GM12878 (cell line): Measurements from ENCODE around the gene OXER1. TPM values are rescaled to one million over a fixed set of nuclear protein-coding genes. Genes with fewer than 3 reads are reported as not detected.

Experiments
- ATAC-seq: fragments of 200-7000 bp; cut with Tn5 transposase; 3 replicates; pipeline ENCODE4 v1.9.1; 2020; ENCODE audit warnings: mild to moderate bottlenecking, moderate library complexity
- BruUV-seq: library from RNA; stranded (reverse); fragments of 400-500 nt; replicated peaks from 2 replicates; lab custom pipeline; 2021; lab: Mats Ljungman, UMichigan
- CTCF ChIA-PET: fragments of 300-600 bp; sonication (Branson Sonifier 250); formaldehyde crosslinking; extraction: SDS; loops from one replicate; lab custom pipeline; 2021; ENCODE audit warnings: inconsistent platforms; lab: Yijun Ruan, JAX
- POLR2A ChIA-PET: fragments of 350-600 bp; formaldehyde crosslinking; extraction: SDS; loops from one replicate; lab custom pipeline; 2021; ENCODE audit warnings: inconsistent platforms; lab: Charles Lee
- RAD21 ChIA-PET: fragments of 300-600 bp; sonication (Branson Sonifier 250); formaldehyde crosslinking; loops from one replicate; lab custom pipeline; 2023; ENCODE audit warnings: antibody characterized with exemption; ENCODE audit not compliant: unreplicated experiment; lab: Charles Lee
- SMC1A ChIA-PET: fragments of 300-600 bp; sonication (Branson Sonifier 250); formaldehyde crosslinking; loops from one replicate; lab custom pipeline; 2023; ENCODE audit not compliant: unreplicated experiment, uncharacterized antibody; lab: Charles Lee
- DNase-seq: peaks from one replicate; pipeline ENCODE4 v3.0.0-alpha.2; 2011; ENCODE audit warnings: low read depth, low spot score
- FAIRE-seq: peaks from 3 replicates; lab custom pipeline; 2011; peaks lifted over from hg19 to GRCh38; lab: Jason Lieb, UNC
- H2AFZ ChIP-seq: 2 replicates; pipeline ENCODE4 v1.6.0; 2011; ENCODE audit warnings: low read depth, low read length, control low read depth; ENCODE audit not compliant: control insufficient read depth
- H3K27ac ChIP-seq: 2 replicates; pipeline ENCODE4 v1.5.1; 2011; ENCODE audit warnings: control low read depth; ENCODE audit not compliant: control insufficient read depth, insufficient read depth
- H3K27me3 ChIP-seq, 2 experiments: replicated peaks in 1 of 2; 2 replicates each; pipeline versions ENCODE4 v1.6.0 to v1.6.1; 2011; ENCODE audit warnings: low read length in 1 of 2; ENCODE audit not compliant: control insufficient read depth in 2 of 2, insufficient read depth in 2 of 2
- H3K36me3 ChIP-seq, 2 experiments: 2 replicates each; pipeline ENCODE4 v1.5.1; 2011; ENCODE audit warnings: low read length in 1 of 2; ENCODE audit not compliant: control insufficient read depth in 2 of 2, insufficient read depth in 2 of 2
- H3K4me1 ChIP-seq: 2 replicates; pipeline ENCODE4 v1.6.1; 2011; ENCODE audit warnings: mild to moderate bottlenecking, low read length, moderate library complexity, mixed read lengths; ENCODE audit not compliant: control insufficient read depth, insufficient read depth
- H3K4me2 ChIP-seq: 2 replicates; pipeline ENCODE4 v1.6.0; 2011; ENCODE audit warnings: control low read depth; ENCODE audit not compliant: control insufficient read depth, insufficient read depth
- H3K4me3 ChIP-seq: fragments of 200-600 bp; sonication (generic); 2 replicates; pipeline ENCODE4 v1.5.1; 2016
- H3K79me2 ChIP-seq: 2 replicates; pipeline ENCODE4 v1.6.0; 2011; ENCODE audit warnings: low read length; ENCODE audit not compliant: control insufficient read depth, insufficient read depth
- H3K9ac ChIP-seq: 2 replicates; pipeline ENCODE4 v1.8.0; 2011; ENCODE audit warnings: low read length, control low read depth, mixed read lengths; ENCODE audit not compliant: control insufficient read depth, insufficient read depth
- H3K9me3 ChIP-seq: replicated peaks from 3 replicates; pipeline ENCODE4 v1.5.1; 2011; ENCODE audit warnings: mild to moderate bottlenecking, low read length; ENCODE audit not compliant: control insufficient read depth, insufficient read depth
- H4K20me1 ChIP-seq: 2 replicates; pipeline ENCODE4 v1.6.0; 2011; ENCODE audit not compliant: control insufficient read depth, insufficient read depth
- ATF7 ChIP-seq: fragments of 450-650 bp; IDR thresholded peaks from 2 replicates; pipeline ENCODE4 v1.6.1; 2016; ENCODE audit warnings: low read depth, mild to moderate bottlenecking
- BACH1 ChIP-seq: fragments of 450-650 bp; IDR thresholded peaks from 2 replicates; pipeline ENCODE4 v1.6.1; 2017; ENCODE audit warnings: mild to moderate bottlenecking, borderline replicate concordance
- JUND ChIP-seq: IDR thresholded peaks from 2 replicates; pipeline ENCODE4 v1.6.1; 2012; ENCODE audit warnings: low read depth, mild to moderate bottlenecking, low read length, improper control_type of control experiment, moderate library complexity
- NR2C1 ChIP-seq: fragments of 450-650 bp; IDR thresholded peaks from 2 replicates; pipeline ENCODE4 v1.6.1; 2017; ENCODE audit warnings: antibody characterized with exemption, mild to moderate bottlenecking, moderate library complexity
- POLR2A ChIP-seq: IDR thresholded peaks from 2 replicates; pipeline ENCODE4 v1.6.1; 2011; ENCODE audit warnings: low read depth, mild to moderate bottlenecking, low read length
- POU2F2 ChIP-seq: IDR thresholded peaks from 3 replicates; pipeline ENCODE4 v1.6.1; 2011; ENCODE audit warnings: low read depth, mild to moderate bottlenecking, low read length, borderline replicate concordance
- RAD21 ChIP-seq: IDR thresholded peaks from 2 replicates; pipeline ENCODE4 v1.6.1; 2011; ENCODE audit warnings: mild to moderate bottlenecking, low read depth, low read length, moderate library complexity; ENCODE audit not compliant: insufficient read depth
- SMAD5 ChIP-seq: IDR thresholded peaks from 2 replicates; pipeline ENCODE4 v1.6.1; 2016; ENCODE audit warnings: antibody characterized with exemption, low read depth
- SP1 ChIP-seq: IDR thresholded peaks from one replicate; pipeline ENCODE4 v1.6.1; 2011; ENCODE audit warnings: low read depth, low read length
- SREBF2 ChIP-seq: IDR thresholded peaks from 2 replicates; pipeline ENCODE4 v1.6.1; 2012; ENCODE audit warnings: mild to moderate bottlenecking, low read length
- TAF1 ChIP-seq: IDR thresholded peaks from 2 replicates; pipeline ENCODE4 v1.6.1; 2011; ENCODE audit warnings: mild to moderate bottlenecking, low read depth, low read length, borderline replicate concordance
- YBX1 ChIP-seq: fragments of 450-650 bp; IDR thresholded peaks from 2 replicates; pipeline ENCODE4 v1.6.1; 2016; ENCODE audit warnings: antibody characterized with exemption
- ZBED1 ChIP-seq: IDR thresholded peaks from 2 replicates; pipeline ENCODE4 v1.6.1; 2016; ENCODE audit warnings: borderline replicate concordance
- ZNF24 ChIP-seq: fragments of 450-650 bp; IDR thresholded peaks from 2 replicates; pipeline ENCODE4 v1.6.1; 2017; ENCODE audit warnings: antibody characterized with exemption, mild to moderate bottlenecking
- WGBS: methylation state at CpG from one replicate; pipeline ENCODE4 v1.1.6; 2016; ENCODE audit warnings: low lambda C conversion rate; ENCODE audit not compliant: insufficient replicate concordance, insufficient coverage; ENCODE audit errors: missing lambda C conversion rate; 5-methylcytosine and 5-hydroxymethylcytosine counted together
- in situ Hi-C: fragments of 300-500 bp; cut with MboI; formaldehyde crosslinking; loops from 9 replicates; pipeline ENCODE4 v1.14.3; 2018; ENCODE audit warnings: mixed read lengths
- intact Hi-C: fragments of 100-400 bp; cut with micrococcal nuclease; formaldehyde crosslinking; loops from one replicate; pipeline ENCODE4 v1.14.2; 2022; ENCODE audit not compliant: unreplicated experiment
- polyA plus RNA-seq, 11 experiments: library from polyadenylated mRNA; depleted of rRNA in 4 of 11; unstranded in 6 of 11; stranded (reverse) in 5 of 11; fragments of >200 nt; fragmentation: Nextera tagmentation in 4 of 11; fragmentation: Illumina TruSeq in 1 of 11; extraction: Ambion mirVana in 4 of 11; extraction: Trizol in 1 of 11; gene quantifications; 1 replicate in 1 of 11; 2 replicates in 10 of 11; pipeline versions ENCODE4 v1.2.1 to v1.2.3, GENCODE V29; 2011 to 2016; ENCODE audit warnings: inconsistent platforms in 2 of 11, missing spikeins in 2 of 11, low read depth in 1 of 11
- total RNA-seq, 4 experiments: library from RNA; depleted of rRNA in 3 of 4; stranded (reverse); fragments of >200 nt in 3 of 4; fragmentation: Illumina TruSeq in 1 of 4; extraction: Trizol in 1 of 4; gene quantifications; 2 replicates each; pipeline versions ENCODE4 v1.2.1 to v1.2.3, GENCODE V29; 2013 to 2021
- TF ChIP-seq, protein P1 (sequence below): fragments of 450-650 bp; IDR thresholded peaks from 2 replicates; pipeline ENCODE4 v1.6.1; 2014; ENCODE audit warnings: mild to moderate bottlenecking
- TF ChIP-seq, protein P2 (sequence below): fragments of 450-650 bp; IDR thresholded peaks from 2 replicates; pipeline ENCODE4 v1.6.1; 2017; ENCODE audit warnings: mild to moderate bottlenecking, moderate library complexity
- TF ChIP-seq, protein P3 (sequence below): IDR thresholded peaks from 2 replicates; pipeline ENCODE4 v1.6.1; 2011; ENCODE audit warnings: low read depth, mild to moderate bottlenecking, low read length, moderate library complexity, borderline replicate concordance; ENCODE audit errors: extremely low read depth

Gene OXER1
- total and polyA plus RNA-seq, 10 of the 15 experiments (the other 5 are each of a cell fraction or from before 2014, with no cell fraction given): 0.11 to 8.6 (median 3.3) TPM

DNA sequence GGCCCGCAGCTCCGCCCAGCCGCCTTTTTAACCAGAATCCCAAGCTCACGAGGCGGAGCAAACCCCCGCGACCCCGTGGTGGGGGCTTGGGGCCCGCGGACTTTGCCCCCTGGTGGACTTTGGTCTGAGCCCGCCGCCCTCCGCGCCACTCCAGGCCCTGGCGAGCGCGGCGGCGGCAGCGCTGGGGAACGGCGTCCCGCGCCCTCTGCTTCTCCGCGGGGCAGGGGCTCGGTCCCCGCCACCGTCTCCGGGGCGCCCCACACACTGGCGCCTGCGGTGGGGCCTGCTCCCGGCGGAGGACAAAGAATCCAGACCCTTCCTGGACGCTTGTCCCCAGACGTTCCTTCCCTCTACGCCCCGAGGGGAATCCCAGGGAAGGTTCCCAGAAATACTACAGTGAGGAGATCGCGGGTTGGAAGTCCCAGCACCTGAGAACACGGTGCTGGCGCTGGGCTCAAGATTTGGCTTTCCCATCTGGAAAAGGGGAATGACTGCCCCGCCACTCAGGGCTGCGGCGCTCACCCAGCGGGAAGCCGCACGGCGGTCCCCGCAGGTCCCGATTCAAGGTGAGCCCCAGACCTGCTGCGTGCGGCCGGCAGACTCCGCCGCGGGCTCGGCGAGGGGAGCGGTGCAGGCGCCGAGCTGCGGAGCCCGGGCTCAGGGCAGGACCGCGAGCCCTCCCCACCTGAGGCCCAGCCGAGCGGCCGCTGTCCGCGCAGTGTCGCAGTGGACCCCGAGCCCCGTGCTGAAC is 28.8 kb upstream of the OXER1 start, which contains the start of gene HAAO (continued):
- TF ChIP-seq NR2C1 (peak; percentile 53; the same call in 1 of the 2 replicates), RAD21 (no peak), YBX1 (no peak), SREBF2 (no peak), ZNF24 (peak; percentile 45; the same call in 1 of the 2 replicates)
- TF ChIP-seq, protein P1, sequence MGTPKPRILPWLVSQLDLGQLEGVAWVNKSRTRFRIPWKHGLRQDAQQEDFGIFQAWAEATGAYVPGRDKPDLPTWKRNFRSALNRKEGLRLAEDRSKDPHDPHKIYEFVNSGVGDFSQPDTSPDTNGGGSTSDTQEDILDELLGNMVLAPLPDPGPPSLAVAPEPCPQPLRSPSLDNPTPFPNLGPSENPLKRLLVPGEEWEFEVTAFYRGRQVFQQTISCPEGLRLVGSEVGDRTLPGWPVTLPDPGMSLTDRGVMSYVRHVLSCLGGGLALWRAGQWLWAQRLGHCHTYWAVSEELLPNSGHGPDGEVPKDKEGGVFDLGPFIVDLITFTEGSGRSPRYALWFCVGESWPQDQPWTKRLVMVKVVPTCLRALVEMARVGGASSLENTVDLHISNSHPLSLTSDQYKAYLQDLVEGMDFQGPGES: no peak
- TF ChIP-seq, all 136 proteins: peak for 21

DNA sequence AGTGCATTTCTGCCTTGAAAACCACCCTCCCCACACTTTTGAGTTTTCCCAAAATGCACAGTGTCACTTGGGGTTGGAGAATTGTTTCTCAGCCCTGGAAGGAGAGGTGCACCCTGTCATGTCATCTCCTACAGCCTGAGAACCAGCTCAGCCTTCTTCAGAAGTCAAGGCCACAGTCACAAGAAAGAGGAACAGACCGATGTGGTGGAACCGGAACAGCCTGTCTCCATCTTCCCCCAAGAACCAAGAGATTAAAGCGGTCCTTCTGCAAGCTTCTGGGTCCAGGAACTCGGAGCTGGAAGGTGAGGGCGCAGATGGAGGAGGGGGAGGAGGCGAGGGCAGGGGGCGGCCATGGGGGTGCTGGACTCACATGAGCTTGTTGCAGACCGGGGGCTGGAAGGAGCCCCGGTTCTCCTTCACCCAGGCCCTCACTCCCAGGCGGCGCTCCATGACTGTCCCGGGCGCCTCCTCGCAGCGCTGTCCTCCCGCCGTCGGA is 28.2 kb upstream of the OXER1 start:
- H3K9ac ChIP-seq: peak overlapping the region; percentile 95
- TF ChIP-seq, protein P2, sequence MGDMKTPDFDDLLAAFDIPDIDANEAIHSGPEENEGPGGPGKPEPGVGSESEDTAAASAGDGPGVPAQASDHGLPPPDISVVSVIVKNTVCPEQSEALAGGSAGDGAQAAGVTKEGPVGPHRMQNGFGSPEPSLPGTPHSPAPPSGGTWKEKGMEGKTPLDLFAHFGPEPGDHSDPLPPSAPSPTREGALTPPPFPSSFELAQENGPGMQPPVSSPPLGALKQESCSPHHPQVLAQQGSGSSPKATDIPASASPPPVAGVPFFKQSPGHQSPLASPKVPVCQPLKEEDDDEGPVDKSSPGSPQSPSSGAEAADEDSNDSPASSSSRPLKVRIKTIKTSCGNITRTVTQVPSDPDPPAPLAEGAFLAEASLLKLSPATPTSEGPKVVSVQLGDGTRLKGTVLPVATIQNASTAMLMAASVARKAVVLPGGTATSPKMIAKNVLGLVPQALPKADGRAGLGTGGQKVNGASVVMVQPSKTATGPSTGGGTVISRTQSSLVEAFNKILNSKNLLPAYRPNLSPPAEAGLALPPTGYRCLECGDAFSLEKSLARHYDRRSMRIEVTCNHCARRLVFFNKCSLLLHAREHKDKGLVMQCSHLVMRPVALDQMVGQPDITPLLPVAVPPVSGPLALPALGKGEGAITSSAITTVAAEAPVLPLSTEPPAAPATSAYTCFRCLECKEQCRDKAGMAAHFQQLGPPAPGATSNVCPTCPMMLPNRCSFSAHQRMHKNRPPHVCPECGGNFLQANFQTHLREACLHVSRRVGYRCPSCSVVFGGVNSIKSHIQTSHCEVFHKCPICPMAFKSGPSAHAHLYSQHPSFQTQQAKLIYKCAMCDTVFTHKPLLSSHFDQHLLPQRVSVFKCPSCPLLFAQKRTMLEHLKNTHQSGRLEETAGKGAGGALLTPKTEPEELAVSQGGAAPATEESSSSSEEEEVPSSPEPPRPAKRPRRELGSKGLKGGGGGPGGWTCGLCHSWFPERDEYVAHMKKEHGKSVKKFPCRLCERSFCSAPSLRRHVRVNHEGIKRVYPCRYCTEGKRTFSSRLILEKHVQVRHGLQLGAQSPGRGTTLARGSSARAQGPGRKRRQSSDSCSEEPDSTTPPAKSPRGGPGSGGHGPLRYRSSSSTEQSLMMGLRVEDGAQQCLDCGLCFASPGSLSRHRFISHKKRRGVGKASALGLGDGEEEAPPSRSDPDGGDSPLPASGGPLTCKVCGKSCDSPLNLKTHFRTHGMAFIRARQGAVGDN: 0 out of 2 replicates have a peak, but pooled peaks have one; percentile 40
- TF ChIP-seq ATF7 (no peak), BACH1 (0 out of 2 replicates have a peak, but pooled peaks have one; percentile 15), SP1 (no peak), TAF1 (0 out of 2 replicates have a peak, but pooled peaks have one; percentile 11), ZBED1 (no peak), POLR2A (peak; percentile 53; the same call in 1 of the 2 replicates), JUND (no peak), POU2F2 (no peak), SMAD5 (peak; percentile 60; the same call in 1 of the 2 replicates)
- TF ChIP-seq, protein P3, sequence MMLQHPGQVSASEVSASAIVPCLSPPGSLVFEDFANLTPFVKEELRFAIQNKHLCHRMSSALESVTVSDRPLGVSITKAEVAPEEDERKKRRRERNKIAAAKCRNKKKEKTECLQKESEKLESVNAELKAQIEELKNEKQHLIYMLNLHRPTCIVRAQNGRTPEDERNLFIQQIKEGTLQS: no peak

More for the DNA sequence above, 28.2 kb upstream of the OXER1 start:
- Histone ChIP-seq H3K4me2 (peak overlapping the region; percentile 85), H3K36me3 (no peaks in the 10 kb centered on the region; a peak in 1 of 4 replicates), H3K9me3 (no peaks in the 10 kb centered on the region), H3K4me1 (peaks cover 29% of the 10 kb centered on the region), H3K79me2 (peaks cover 44% of the 10 kb centered on the region), H2AFZ (peak overlapping the region; percentile 65), H3K4me3 (peak overlapping the region; percentile 82), H4K20me1 (no peaks in the 10 kb centered on the region), H3K27ac (peak overlapping the region; percentile 99), H3K27me3 (no peaks in the 10 kb centered on the region)
- WGBS: under 1% methylated on average over 14 of the region's 18 CpGs
- TSS peak; percentile 50 for BruUV-seq
- CTCF ChIA-PET: interaction anchor here (0.5 to 5.7 kb wide), 8 partner anchors 19 to 220 kb away, joined by 3 to 69 read pairs (median 4); no protein-coding TSS in a partner anchor
- in situ Hi-C loops: no loop called here
- DNase-seq (no peak), FAIRE-seq (no peak), ATAC-seq (peak; percentile 41)
- intact Hi-C loops: loop anchor here (2.0 to 10.0 kb wide), 4 partner anchors 37 to 427 kb away; partner anchors contain the start of genes COX7A2L and KCNG3
- RAD21 ChIA-PET: interaction anchor here (0.9 to 5.8 kb wide), 9 partner anchors 17 to 155 kb away, joined by 3 to 96 read pairs (median 4); no protein-coding TSS in a partner anchor
- POLR2A ChIA-PET: interaction anchor here (0.8 to 1.7 kb wide), 7 partner anchors 13 to 215 kb away, joined by 3 to 13 read pairs (median 3); no protein-coding TSS in a partner anchor
- SMC1A ChIA-PET: interaction anchor here (1.3 to 5.8 kb wide), 3 partner anchors 18 to 70 kb away, joined by 7 to 60 read pairs (median 14); no protein-coding TSS in a partner anchor
